GM18951 (cell line): Measurements from ENCODE around the gene ZNF841.
A peak's percentile ranks its signal among the peaks of the same experiment; 100 is the strongest.
"Not testable (repeated sequence)": the region's sequence is repeated elsewhere in the genome, so short reads cannot be mapped to it uniquely, and the experiment has no call there.

ENCODE experiments used
- POLR2A ChIP-seq: IDR thresholded peaks from 4 replicates; pipeline ENCODE4 v1.6.1; 2011; ENCODE audit warnings: mild to moderate bottlenecking; ENCODE audit not compliant: insufficient read length, insufficient read depth; ENCODE audit errors: extremely low read depth
- in situ Hi-C: fragments of 300-500 bp; cut with MboI; formaldehyde crosslinking; loops from one replicate; pipeline ENCODE4 v1.12.0; 2022; ENCODE audit warnings: low sequenced_read_pairs, mixed read lengths, inconsistent platforms; ENCODE audit not compliant: unreplicated experiment

ZNF841 gene

DNA sequence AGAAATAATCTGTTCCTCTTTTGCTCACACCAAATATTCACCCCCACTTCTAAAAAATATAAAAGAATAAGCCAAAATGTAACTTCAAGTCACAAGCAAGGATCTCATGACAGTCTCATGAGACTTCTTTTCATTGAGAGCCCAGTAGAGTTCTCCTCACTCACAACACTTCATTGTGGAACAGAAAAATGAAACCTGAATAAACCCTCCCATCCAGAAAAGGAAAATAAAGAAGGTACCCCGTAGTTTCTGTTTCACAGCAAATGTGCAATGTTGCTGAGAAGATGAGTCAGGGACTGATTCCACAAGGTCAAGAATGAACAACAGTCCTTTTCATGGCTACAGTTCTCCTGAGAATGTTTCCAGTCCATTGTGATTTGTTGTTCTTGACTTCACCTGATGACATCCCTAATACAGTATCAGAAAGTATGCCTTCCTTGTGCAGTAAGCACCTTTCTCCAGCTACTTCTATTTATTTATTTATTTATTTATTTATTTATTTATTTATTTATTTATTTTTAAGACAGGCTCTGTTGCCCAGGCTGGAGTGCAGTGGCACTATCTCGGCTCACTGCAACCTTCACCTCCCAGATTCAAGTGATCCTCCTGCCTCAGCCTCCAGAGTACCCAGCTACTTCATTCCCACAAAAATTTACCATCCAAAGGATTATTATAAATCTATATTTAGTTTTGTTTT lies 6.4 kb upstream of the ZNF841 start:
- in situ Hi-C loops, result no loop called here
- no peak for TF ChIP-seq POLR2A

DNA sequence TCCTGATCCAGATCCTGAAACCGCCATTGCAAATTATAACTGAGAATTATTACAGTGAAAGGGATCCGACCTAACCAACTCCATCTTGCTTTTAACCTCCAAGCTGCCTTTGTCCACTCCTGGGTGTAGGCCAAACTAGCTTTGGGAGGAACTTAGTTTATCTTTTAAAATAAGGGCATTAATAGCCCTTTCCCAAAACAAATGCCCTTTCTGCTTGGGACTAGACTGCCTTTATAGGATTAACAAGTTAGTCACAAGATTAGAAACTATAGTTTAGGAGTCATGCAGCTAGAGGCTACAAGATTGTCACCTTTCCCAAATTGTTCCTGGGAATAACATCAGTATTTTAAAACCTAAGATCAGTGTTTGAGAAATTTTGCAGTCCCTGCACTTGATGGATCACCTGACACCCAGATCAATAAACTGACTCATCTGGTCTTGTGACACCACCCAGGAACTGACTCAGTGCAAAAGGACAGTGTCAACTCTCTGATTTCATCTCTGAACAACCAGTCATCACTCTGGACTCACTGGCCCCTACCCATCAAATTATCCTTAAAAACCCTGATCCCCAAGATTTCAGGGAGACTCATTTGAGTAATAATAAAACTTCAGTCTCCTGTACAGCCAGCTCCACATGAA lies 4.1 kb upstream of the ZNF841 start:
- in situ Hi-C loops, result no loop called here
- no peak for TF ChIP-seq POLR2A

DNA sequence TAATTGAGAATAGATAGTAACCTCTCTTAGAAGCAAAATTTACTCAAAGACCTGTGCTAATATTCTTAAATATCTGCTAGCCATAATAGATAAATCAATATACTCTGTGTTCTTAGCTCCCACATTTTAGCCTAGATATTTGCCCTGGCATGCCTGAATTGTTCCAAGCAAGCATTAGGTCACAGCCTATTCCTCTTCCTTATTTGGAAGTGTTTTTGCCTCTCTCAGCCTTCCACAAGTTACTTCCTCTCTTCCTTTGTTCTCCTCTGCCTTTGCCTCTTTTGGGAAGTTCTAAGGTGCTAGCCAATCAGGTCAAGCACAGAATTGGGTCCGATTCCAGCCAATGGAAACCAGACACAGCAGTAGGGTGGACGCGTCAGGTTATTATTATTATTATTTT lies 851 bp upstream of the ZNF841 start:
- in situ Hi-C loops, result not testable (repeated sequence)

DNA sequence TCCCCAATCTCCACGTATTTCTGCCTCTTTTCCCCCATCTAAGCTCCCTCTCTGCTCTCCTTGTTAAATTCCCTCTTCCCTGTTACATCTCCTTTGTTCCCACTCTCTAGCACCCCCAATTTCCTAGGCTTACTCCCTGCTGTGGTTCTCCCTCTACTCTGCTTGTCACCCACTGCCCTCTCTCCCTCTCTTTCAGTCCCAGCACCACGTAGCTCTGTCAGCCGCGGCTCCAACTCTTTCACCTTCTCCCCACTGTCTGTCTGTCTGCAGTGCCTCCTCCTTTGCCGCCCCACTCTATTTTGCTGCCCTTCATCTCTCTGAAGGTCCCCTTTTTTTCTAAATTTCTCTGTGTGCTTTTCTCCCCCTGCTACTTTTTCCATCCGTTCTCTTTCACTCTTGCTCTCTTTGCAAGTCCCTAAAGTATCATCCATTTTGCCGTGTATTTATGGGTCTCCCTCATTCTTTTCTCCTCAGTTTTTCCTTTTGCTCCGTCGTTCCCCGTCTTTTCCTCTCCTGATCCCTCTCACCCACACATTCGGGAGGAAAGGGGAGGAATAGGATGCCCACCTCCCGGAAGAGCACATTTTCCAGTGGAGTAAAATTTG lies 937 bp downstream of the ZNF841 start:
- in situ Hi-C loops, result no loop called here
- no peak for TF ChIP-seq POLR2A

DNA sequence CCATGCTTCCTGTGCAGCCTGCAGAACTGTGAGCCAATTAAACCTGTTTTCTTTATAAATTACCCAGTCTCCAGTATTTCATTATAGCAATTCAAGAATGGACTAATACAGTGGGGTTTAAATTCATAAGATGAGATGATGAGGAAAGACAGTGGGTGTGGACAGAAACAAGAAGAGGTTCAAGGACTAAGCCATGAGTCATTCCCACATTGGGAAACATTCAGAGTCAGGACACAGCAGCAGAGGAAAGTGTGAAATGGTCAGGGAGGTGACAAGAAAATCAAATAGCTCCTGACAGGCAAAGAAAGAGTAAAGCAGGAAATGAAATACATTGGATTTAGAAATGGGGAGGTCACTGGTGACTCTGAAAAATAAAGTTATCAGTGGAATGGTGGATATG lies 9.1 kb downstream of the ZNF841 start:
- no peak for TF ChIP-seq POLR2A
- in situ Hi-C loops, result no loop called here

DNA sequence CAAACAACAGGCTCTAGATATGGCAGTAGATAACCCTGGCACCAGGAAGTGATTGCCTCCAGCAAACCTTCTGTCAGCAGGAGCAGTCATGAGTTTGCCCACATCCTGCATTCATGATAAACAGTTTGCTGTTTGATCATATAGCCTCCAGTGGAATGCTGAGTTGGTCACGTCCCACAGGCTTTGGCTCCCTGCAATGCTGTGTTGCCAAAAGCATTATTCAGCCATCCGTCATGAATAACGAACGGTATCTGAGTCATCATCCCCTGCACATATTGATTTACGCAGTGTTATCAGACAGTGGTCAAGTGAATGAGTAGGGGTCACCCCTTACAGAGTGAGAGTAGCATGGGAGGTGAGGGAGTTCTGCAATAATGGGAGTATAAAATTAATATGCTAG lies 25.1 kb downstream of the ZNF841 start:
- in situ Hi-C loops, result no loop called here
- no peak for TF ChIP-seq POLR2A

DNA sequence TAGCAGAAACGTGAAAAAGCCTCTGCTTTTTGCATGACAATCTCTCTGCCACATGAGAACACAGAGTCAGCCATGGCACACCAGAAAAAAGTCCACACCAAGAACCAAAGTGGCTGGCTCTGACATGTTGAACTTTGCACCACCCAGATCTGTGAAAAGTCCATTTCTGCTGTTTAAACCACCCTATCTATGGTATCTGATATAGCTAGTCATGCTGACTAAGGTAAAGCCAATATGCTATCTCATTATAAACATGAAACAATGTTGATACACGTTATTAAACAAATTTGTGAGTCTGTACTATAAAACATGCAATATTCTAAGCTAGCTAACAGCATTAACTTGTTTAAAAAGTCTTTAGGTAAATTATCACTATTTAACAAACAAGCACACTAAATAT lies 25.9 kb downstream of the ZNF841 start:
- in situ Hi-C loops, result no loop called here
- TF ChIP-seq POLR2A, result no peak

DNA sequence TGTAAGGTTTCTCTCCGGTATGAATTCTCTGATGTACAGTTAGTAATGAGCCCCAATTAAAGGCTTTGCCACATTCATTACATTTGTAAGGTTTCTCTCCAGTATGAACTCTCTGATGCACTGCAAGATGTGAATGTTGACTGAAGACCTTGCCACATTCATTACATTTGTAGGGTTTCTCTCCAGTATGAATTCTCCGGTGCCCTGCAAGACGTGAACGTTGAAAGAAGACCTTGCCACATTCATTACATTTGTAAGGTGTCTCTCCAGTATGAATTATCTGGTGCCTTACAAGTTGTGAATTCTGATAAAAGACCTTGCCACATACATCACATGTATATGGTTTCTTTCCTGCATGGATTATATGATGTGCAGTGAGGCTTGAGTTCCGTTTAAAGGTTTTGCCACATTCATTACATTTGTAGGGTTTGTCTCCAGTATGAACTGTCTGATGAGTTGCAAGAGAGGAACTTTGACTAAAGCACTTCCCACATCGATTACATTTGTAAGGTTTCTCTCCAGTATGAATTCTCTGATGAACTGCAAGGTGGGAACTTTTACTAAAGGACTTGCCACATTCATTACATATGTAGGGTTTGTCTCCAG lies 29.2 kb downstream of the ZNF841 start:
- TF ChIP-seq POLR2A, result no peak
- in situ Hi-C loops, result no loop called here

DNA sequence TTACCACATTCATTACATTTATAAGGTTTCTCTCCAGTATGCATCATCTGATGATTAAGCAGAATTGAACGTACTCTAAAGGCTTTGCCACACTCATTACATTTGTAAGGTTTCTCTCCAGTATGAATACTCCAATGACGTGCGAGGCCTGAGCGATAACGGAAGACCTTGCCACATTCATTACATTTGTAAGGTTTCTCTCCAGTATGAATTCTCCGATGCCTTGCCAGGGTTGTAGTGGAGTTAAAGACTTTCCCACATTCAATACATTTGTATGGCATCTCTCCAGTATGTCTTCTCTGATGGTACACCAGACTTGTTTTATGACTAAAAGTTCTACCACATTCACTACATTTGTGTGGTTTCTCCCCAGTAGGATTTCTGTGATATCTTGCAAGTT lies 30.2 kb downstream of the ZNF841 start:
- no peak for TF ChIP-seq POLR2A
- in situ Hi-C loops, result no loop called here

DNA sequence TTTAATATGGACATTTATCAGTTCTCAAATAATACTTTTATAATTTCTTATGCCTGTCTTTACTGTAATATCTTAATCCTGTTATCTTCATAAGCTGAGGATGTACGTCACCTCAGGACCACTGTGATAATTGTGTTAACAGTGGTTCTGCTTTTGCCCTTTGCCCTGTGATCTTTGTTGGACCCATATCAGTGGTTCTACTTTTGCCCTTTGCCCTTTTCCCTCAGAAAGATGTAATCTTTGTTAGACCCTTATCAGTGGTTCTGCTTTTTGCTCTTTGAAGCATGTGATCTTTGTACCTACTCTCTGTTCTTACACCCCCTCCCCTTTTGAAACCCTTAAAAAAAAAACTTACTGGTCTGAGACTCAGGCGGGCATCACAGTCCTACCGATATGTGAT lies 39.1 kb downstream of the ZNF841 start:
- in situ Hi-C loops, result not testable (repeated sequence)

DNA sequence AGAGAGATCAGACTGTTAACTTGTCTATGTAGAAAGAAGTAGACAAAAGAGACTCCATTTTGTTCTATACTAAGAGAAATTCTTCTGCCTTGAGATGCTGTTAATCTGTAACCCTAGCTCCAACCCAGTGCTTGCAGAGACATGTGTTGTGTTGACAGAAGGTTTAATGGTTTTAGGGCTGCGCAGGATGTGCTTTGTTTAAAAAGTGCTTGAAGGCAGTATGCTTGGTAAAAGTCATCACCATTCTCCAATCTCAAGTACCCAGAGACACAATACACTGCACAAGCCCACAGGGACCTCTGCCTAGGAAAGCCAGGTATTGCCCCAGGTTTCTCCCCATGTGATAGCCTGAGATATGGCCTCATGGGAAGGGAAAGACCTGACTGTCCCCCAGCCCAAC lies 43.8 kb downstream of the ZNF841 start:
- in situ Hi-C loops, result not testable (repeated sequence)

DNA sequence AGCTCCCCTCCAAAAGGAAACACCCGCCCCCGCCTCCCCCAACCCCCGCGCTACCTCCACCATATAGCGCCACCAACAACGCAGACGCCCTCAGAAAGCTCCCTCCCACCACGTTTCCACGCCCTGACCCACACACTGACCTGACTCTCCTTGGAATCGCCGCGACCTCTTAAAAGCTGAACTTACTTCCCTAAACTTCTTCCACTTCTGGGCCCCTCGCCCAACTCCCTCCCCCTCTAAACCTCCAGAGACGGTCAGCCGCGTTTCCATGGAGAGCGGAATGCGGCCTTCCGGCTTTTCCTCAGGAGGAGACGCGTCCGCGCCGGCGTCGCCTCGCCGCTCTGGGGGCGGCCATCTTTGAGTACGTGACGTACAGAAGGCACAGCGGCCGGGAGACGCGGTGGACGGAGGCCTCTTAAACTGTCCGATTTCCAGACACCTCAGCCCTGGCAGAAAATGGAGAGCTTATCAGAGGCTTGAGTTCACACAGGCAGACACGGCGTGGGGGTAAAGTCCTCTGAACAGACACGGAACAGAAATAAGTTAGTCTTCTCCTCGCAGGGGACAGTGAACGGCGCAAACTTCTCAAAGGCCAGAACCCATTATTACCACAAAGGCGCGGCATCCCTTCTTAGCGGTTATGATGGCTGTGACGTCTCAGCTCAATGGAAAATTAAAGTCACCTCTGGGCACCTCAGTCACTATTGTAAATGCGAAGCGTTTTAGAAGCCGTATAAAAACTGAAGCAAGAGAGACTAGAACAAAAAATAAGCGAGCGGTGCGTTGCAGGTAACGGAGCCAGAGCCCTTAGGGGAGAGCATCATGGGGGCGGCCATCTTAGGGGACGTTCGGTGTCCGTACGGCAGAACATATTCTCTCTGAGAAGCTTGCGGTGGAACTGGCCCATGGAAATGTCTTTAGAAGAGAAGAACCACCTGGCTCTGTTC lies 46.7 kb downstream of the ZNF841 start, which contains the start of gene ZNF432:
Gene ZNF432 (minus strand): TSS at position 284 of the 947 bp plus-strand sequence. CDS start 1,970 bp downstream, outside the sequence.
- in situ Hi-C loops, result no loop called here
- TF ChIP-seq POLR2A, result peak; percentile 45

DNA sequence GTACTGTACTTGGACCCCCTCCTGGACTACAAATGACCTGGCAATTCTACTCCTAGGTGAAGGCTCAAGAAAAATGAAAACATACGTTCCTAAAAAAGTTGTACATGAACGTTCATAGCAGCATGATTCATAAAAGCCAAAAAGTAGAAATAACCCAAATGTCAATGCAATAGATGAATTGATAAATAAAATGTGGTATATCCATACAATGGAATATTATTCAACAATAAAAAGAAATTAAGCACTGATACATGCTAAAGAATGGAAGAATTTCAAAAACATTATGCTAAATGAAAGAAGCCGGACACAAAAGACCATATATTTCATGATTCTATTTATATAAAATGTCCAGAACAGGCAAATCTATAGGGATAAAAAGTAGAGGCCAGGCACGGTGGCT lies 56.4 kb downstream of the ZNF841 start:
- no peak for TF ChIP-seq POLR2A

More for the DNA sequence above, 56.4 kb downstream of the ZNF841 start:
- in situ Hi-C loops, result no loop called here
